GM23338 (cell line): ENCODE measurements around the gene NUP50.

Source experiments
- CREB1 ChIP-seq: fragments of 250-450 bp; sonication (Bioruptor Pico); IDR thresholded peaks from 2 replicates; pipeline ENCODE4 v1.5.0; 2020; ENCODE audit warnings: low read depth, mild to moderate bottlenecking, moderate library complexity
- EZH2 ChIP-seq: fragments of 200-600 bp; sonication (generic); IDR thresholded peaks from one replicate; pipeline ENCODE4 v1.8.0; 2017; ENCODE audit warnings: antibody characterized with exemption, mild to moderate bottlenecking, low read depth; ENCODE audit not compliant: unreplicated experiment
- EZH2phosphoT487 ChIP-seq: fragments of 200-600 bp; sonication (generic); IDR thresholded peaks from one replicate; pipeline ENCODE4 v1.8.1; 2018; ENCODE audit warnings: antibody characterized with exemption; ENCODE audit not compliant: unreplicated experiment
- JUNB ChIP-seq: IDR thresholded peaks from one replicate; pipeline ENCODE4 v1.6.1; 2016; ENCODE audit warnings: antibody characterized with exemption; ENCODE audit not compliant: unreplicated experiment
- POLR2AphosphoS5 ChIP-seq: IDR thresholded peaks from 2 replicates; pipeline ENCODE4 v1.6.1; 2016; ENCODE audit warnings: antibody characterized with exemption, low read depth
- ZNF114 ChIP-seq: fragments of 250-450 bp; sonication (Bioruptor Pico); IDR thresholded peaks from 2 replicates; pipeline ENCODE4 v1.5.0; 2020; ENCODE audit warnings: mild to moderate bottlenecking, moderate library complexity
- TF ChIP-seq, protein P1 (sequence below), 2 experiments: fragments of 200-600 bp in 1 of 2; sonication (generic) in 1 of 2; conservative IDR thresholded peaks; 2 replicates each; pipeline versions ENCODE4 v1.5.1 to v1.6.1; 2016 to 2017; ENCODE audit warnings: antibody characterized with exemption in 2 of 2, low read depth in 2 of 2, mild to moderate bottlenecking in 2 of 2, moderate library complexity in 1 of 2
- TF ChIP-seq, protein P2 (sequence below): IDR thresholded peaks from one replicate; pipeline ENCODE4 v1.6.1; 2018; ENCODE audit warnings: antibody characterized with exemption; ENCODE audit not compliant: unreplicated experiment

GRCh38 chr22:45210174-45210573 is 46.4 kb downstream of the NUP50 start:
- TF ChIP-seq, protein P1, sequence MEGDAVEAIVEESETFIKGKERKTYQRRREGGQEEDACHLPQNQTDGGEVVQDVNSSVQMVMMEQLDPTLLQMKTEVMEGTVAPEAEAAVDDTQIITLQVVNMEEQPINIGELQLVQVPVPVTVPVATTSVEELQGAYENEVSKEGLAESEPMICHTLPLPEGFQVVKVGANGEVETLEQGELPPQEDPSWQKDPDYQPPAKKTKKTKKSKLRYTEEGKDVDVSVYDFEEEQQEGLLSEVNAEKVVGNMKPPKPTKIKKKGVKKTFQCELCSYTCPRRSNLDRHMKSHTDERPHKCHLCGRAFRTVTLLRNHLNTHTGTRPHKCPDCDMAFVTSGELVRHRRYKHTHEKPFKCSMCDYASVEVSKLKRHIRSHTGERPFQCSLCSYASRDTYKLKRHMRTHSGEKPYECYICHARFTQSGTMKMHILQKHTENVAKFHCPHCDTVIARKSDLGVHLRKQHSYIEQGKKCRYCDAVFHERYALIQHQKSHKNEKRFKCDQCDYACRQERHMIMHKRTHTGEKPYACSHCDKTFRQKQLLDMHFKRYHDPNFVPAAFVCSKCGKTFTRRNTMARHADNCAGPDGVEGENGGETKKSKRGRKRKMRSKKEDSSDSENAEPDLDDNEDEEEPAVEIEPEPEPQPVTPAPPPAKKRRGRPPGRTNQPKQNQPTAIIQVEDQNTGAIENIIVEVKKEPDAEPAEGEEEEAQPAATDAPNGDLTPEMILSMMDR (conservative IDR thresholded peaks at IDR 0.05; ENCODE audit: low read depth in 2 of 2), result no peak
- TF ChIP-seq POLR2AphosphoS5, result no peak
- no peak for TF ChIP-seq EZH2
- TF ChIP-seq CREB1 (CRISPR knock-in tag), result no peak
- no peak for TF ChIP-seq EZH2phosphoT487
- TF ChIP-seq, protein P2, sequence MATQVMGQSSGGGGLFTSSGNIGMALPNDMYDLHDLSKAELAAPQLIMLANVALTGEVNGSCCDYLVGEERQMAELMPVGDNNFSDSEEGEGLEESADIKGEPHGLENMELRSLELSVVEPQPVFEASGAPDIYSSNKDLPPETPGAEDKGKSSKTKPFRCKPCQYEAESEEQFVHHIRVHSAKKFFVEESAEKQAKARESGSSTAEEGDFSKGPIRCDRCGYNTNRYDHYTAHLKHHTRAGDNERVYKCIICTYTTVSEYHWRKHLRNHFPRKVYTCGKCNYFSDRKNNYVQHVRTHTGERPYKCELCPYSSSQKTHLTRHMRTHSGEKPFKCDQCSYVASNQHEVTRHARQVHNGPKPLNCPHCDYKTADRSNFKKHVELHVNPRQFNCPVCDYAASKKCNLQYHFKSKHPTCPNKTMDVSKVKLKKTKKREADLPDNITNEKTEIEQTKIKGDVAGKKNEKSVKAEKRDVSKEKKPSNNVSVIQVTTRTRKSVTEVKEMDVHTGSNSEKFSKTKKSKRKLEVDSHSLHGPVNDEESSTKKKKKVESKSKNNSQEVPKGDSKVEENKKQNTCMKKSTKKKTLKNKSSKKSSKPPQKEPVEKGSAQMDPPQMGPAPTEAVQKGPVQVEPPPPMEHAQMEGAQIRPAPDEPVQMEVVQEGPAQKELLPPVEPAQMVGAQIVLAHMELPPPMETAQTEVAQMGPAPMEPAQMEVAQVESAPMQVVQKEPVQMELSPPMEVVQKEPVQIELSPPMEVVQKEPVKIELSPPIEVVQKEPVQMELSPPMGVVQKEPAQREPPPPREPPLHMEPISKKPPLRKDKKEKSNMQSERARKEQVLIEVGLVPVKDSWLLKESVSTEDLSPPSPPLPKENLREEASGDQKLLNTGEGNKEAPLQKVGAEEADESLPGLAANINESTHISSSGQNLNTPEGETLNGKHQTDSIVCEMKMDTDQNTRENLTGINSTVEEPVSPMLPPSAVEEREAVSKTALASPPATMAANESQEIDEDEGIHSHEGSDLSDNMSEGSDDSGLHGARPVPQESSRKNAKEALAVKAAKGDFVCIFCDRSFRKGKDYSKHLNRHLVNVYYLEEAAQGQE, result no peak
- TF ChIP-seq ZNF114 (CRISPR knock-in tag), result no peak
- no peak for TF ChIP-seq JUNB
